HCT116 (cell line): Measurements from ENCODE around the gene SYCE3. TPM values are rescaled to one million over a fixed set of nuclear protein-coding genes. Genes with fewer than 3 reads are reported as not detected.
A peak's percentile ranks its signal among the peaks of the same experiment; 100 is the strongest.

Experiments used
- ATAC-seq: fragments of 200-7000 bp; cut with Tn5 transposase; 2 replicates; pipeline ENCODE4 v1.9.1; 2020; ENCODE audit warnings: mild to moderate bottlenecking, moderate library complexity
- BruUV-seq: library from RNA; stranded (reverse); fragments of 400-500 nt; replicated peaks from 2 replicates; lab custom pipeline; 2021; lab: Mats Ljungman, UMichigan
- CTCF ChIA-PET: fragments of 300-600 bp; sonication (Branson Sonifier 250); formaldehyde crosslinking; loops from one replicate; lab custom pipeline; 2021; ENCODE audit warnings: antibody characterized with exemption; lab: Charles Lee
- POLR2A ChIA-PET: fragments of 300-600, 350-600 bp; sonication (Branson Sonifier 250); formaldehyde crosslinking; loops from one replicate; lab custom pipeline; 2021; ENCODE audit warnings: antibody characterized with exemption; lab: Charles Lee
- RAD21 ChIA-PET, 2 experiments: fragments of 300-600 bp; sonication (Branson Sonifier 250); formaldehyde crosslinking; loops; one replicate each; lab custom pipeline; 2023; ENCODE audit warnings: low total read pairs in 2 of 2; ENCODE audit not compliant: uncharacterized antibody in 2 of 2, unreplicated experiment in 2 of 2, low non-redundant PET in 1 of 2; lab: Charles Lee
- DNase-seq: peaks from one replicate; pipeline ENCODE4 v3.0.0-alpha.2; 2010; ENCODE audit warnings: low read depth, low spot score
- H2AFZ ChIP-seq: fragments of 200-600 bp; shearing (Covaris generic), sonication (generic); 2 replicates; pipeline ENCODE4 v1.6.1; 2017; ENCODE audit warnings: low read depth, mixed run types, mixed read lengths, antibody characterized with exemption, low read length; ENCODE audit not compliant: poor library complexity, severe bottlenecking
- H3K27ac ChIP-seq: 2 replicates; pipeline ENCODE4 v1.5.1; 2012; ENCODE audit warnings: low read depth, low read length
- H3K27me3 ChIP-seq: fragments of 200-600 bp; sonication (generic); 2 replicates; pipeline ENCODE4 v1.6.1; 2016; ENCODE audit warnings: mixed run types, low read length, mixed read lengths; ENCODE audit not compliant: insufficient read depth
- H3K36me3 ChIP-seq, 2 experiments: fragments of 200-500 bp in 1 of 2; fragments of 200-600 bp in 1 of 2; sonication (Bioruptor generic) in 1 of 2; sonication (generic) in 1 of 2; 2 replicates each; pipeline versions ENCODE4 v1.5.1 to v1.6.1; 2014 to 2016; ENCODE audit warnings: low read length in 2 of 2, inconsistent platforms in 1 of 2, mixed read lengths in 1 of 2, mixed run types in 1 of 2; ENCODE audit not compliant: insufficient read depth in 2 of 2, control insufficient read depth in 1 of 2
- H3K4me1 ChIP-seq, 2 experiments: fragments of 200-600 bp in 1 of 2; sonication (generic) in 1 of 2; 2 replicates each; pipeline versions ENCODE4 v1.5.1 to v1.6.1; 2012 to 2017; ENCODE audit warnings: low read length in 2 of 2, inconsistent platforms in 1 of 2, mild to moderate bottlenecking in 1 of 2, mixed read lengths in 1 of 2, mixed run types in 1 of 2, moderate library complexity in 1 of 2; ENCODE audit not compliant: insufficient read depth in 2 of 2, control insufficient read depth in 1 of 2
- H3K4me2 ChIP-seq: fragments of 200-600 bp; sonication (generic); 2 replicates; pipeline ENCODE4 v1.6.1; 2017; ENCODE audit warnings: mixed run types, low read length, mixed read lengths
- H3K4me3 ChIP-seq, 2 experiments: fragments of 200-600 bp in 1 of 2; sonication (generic) in 1 of 2; replicated peaks in 1 of 2; 2 replicates each; pipeline ENCODE4 v1.5.1; 2011 to 2016; ENCODE audit warnings: low read length in 2 of 2, control low read depth in 1 of 2, low read depth in 1 of 2, mild to moderate bottlenecking in 1 of 2, mixed read lengths in 1 of 2, mixed run types in 1 of 2
- H3K79me2 ChIP-seq: fragments of 200-600 bp; sonication (generic); 2 replicates; pipeline ENCODE4 v1.6.1; 2017; ENCODE audit warnings: mild to moderate bottlenecking, mixed run types, low read length, moderate library complexity, mixed read lengths; ENCODE audit not compliant: insufficient read depth
- H3K9ac ChIP-seq: fragments of 200-600 bp; sonication (generic); 2 replicates; pipeline ENCODE4 v1.6.1; 2016; ENCODE audit warnings: low read length, mixed read lengths
- H3K9me2 ChIP-seq: fragments of 200-600 bp; sonication (generic), shearing (Covaris generic); 2 replicates; pipeline ENCODE4 v1.6.1; 2017; ENCODE audit warnings: mixed run types, mild to moderate bottlenecking, moderate library complexity; ENCODE audit not compliant: insufficient read depth
- H3K9me3 ChIP-seq, 2 experiments: fragments of 200-500 bp in 1 of 2; fragments of 200-600 bp in 1 of 2; sonication (Bioruptor generic) in 1 of 2; sonication (generic) in 1 of 2; 2 replicates each; pipeline ENCODE4 v1.6.1; 2014 to 2017; ENCODE audit warnings: low read length in 2 of 2, mixed read lengths in 2 of 2, inconsistent platforms in 1 of 2, low read depth in 1 of 2, mild to moderate bottlenecking in 1 of 2, mixed run types in 1 of 2, moderate library complexity in 1 of 2; ENCODE audit not compliant: control insufficient read depth in 1 of 2, insufficient read depth in 1 of 2
- H4K20me1 ChIP-seq: fragments of 200-600 bp; sonication (generic), shearing (Covaris generic); 2 replicates; pipeline ENCODE4 v1.6.1; 2017; ENCODE audit warnings: mixed run types, mild to moderate bottlenecking, moderate library complexity; ENCODE audit not compliant: insufficient read depth
- ATF3 ChIP-seq: IDR thresholded peaks from 2 replicates; pipeline ENCODE4 v1.6.1; 2012
- EGR1 ChIP-seq: IDR thresholded peaks from 2 replicates; pipeline ENCODE4 v1.6.1; 2012; ENCODE audit warnings: low read depth
- JUND ChIP-seq: IDR thresholded peaks from 2 replicates; pipeline ENCODE4 v1.6.1; 2012
- MAX ChIP-seq: IDR thresholded peaks from 2 replicates; pipeline ENCODE4 v1.6.1; 2012
- POLR2A ChIP-seq: IDR thresholded peaks from 2 replicates; pipeline ENCODE4 v1.7.0; 2011; ENCODE audit warnings: borderline replicate concordance; ENCODE audit not compliant: insufficient read depth, insufficient read length; ENCODE audit errors: extremely low read depth
- POLR2AphosphoS5 ChIP-seq: IDR thresholded peaks from 2 replicates; pipeline ENCODE4 v1.6.1; 2011; ENCODE audit warnings: mild to moderate bottlenecking, low read depth, low read length, moderate library complexity
- SIN3A ChIP-seq: IDR thresholded peaks from 2 replicates; pipeline ENCODE4 v1.6.1; 2012; ENCODE audit warnings: low read depth
- YY1 ChIP-seq: IDR thresholded peaks from 2 replicates; pipeline ENCODE4 v1.6.1; 2011; ENCODE audit warnings: low read length, low read depth, moderate library complexity, mild to moderate bottlenecking; ENCODE audit not compliant: insufficient replicate concordance; ENCODE audit errors: extremely low read depth
- ZFX ChIP-seq: fragments of 450-650 bp; IDR thresholded peaks from 2 replicates; pipeline ENCODE4 v1.6.1; 2017
- intact Hi-C: fragments of 100-400 bp; cut with micrococcal nuclease; formaldehyde crosslinking; loops from 2 replicates; pipeline ENCODE4 v1.10.0; 2022
- total RNA-seq: library from RNA; stranded (reverse); gene quantifications from one replicate; pipeline ENCODE4 v1.2.1, GENCODE V29; 2021; ENCODE audit not compliant: unreplicated experiment

Gene SYCE3
- total RNA-seq, 1 experiment from 2014 or later: not detected

GRCh38 chr22:50583294-50583861 lies 20.7 kb upstream of the SYCE3 start (continued):
- TF ChIP-seq JUND: no peak
- TF ChIP-seq ZFX: peak; percentile 89

GRCh38 chr22:50582493-50583293 lies 20.0 kb upstream of the SYCE3 start, which contains the start of gene CHKB:
Gene CHKB (minus strand): TSS chr22:50582849. CDS start chr22:50582781, 68 bp downstream.
- intact Hi-C loops: loop anchor here (2.0 kb wide), 1 partner anchor 30 kb away; no protein-coding TSS in a partner anchor
- Histone ChIP-seq H3K9ac (peak within 1 kb of the TSS; percentile 90), H3K27ac (peak within 1 kb of the TSS; percentile 99), H3K4me2 (peak within 1 kb of the TSS; percentile 97), H3K79me2 (peaks cover 17% of the 10 kb centered on the region; the same call in 1 of the 2 replicates), H3K4me1 (peaks cover 5 to 28% of the 10 kb centered on the region in 2 experiments), H3K9me3 (no peaks in the 10 kb centered on the region), H3K36me3 (no peaks in the 10 kb centered on the region; a peak in 1 of 4 replicates), H3K9me2 (no peaks in the 10 kb centered on the region), H4K20me1 (no peaks in the 10 kb centered on the region), H3K4me3 (peak within 1 kb of the TSS; percentile 86 to 90), H2AFZ (peak within 1 kb of the TSS; percentile 16), H3K27me3 (no peaks in the 10 kb centered on the region)
- CTCF ChIA-PET: interaction anchor here (1.4 to 1.6 kb wide), 2 partner anchors 20 to 38 kb away, joined by 3 to 4 read pairs; partner anchors contain the start of gene SYCE3
- ATAC-seq (peak; percentile 94), DNase-seq (peak; percentile 91)
- POLR2A ChIA-PET: interaction anchor here (1.3 to 2.1 kb wide), 2 partner anchors 20 to 57 kb away, joined by 8 read pairs; partner anchors contain the start of genes SCO2 and SYCE3
- TF ChIP-seq MAX (peak; percentile 72), POLR2AphosphoS5 (peak; percentile 88), EGR1 (no peak), POLR2A (peak; percentile 90), SIN3A (0 out of 2 replicates have a peak, but pooled peaks have one; percentile 48), ATF3 (no peak), JUND (no peak), YY1 (peak; percentile 54)
- RAD21 ChIA-PET: no interaction called here
- BruUV-seq: no TSS peak
